ENCODE measurements around the gene SCN2A. TPM values are rescaled to one million over a fixed set of nuclear protein-coding genes. Genes with fewer than 3 reads are reported as not detected.

Gene SCN2A
- 2.0 and 7.8 TPM in 2 replicates for total RNA-seq

DNA sequence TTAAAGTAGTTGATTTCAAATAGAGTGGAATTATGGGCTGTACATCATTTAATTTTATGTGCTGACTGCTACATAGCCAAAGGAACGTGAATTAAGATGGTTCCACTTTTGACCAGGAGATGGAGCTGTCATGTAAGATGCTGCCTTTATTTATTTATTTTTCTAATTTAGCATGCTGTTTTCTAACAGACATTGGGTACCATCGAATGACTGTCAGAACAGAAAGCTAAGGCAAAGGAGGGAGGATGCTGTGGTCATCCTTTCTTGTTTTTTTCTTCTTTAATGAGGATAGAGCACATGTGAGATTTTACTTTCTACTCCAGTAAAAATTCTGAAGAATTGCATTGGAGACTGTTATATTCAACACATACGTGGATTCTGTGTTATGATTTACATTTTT, at the start of gene SCN2A:
SCN2A (plus strand) TSS at position 185 of the 400 bp plus-strand sequence. CDS start 56,410 bp downstream, outside the sequence.

DNA sequence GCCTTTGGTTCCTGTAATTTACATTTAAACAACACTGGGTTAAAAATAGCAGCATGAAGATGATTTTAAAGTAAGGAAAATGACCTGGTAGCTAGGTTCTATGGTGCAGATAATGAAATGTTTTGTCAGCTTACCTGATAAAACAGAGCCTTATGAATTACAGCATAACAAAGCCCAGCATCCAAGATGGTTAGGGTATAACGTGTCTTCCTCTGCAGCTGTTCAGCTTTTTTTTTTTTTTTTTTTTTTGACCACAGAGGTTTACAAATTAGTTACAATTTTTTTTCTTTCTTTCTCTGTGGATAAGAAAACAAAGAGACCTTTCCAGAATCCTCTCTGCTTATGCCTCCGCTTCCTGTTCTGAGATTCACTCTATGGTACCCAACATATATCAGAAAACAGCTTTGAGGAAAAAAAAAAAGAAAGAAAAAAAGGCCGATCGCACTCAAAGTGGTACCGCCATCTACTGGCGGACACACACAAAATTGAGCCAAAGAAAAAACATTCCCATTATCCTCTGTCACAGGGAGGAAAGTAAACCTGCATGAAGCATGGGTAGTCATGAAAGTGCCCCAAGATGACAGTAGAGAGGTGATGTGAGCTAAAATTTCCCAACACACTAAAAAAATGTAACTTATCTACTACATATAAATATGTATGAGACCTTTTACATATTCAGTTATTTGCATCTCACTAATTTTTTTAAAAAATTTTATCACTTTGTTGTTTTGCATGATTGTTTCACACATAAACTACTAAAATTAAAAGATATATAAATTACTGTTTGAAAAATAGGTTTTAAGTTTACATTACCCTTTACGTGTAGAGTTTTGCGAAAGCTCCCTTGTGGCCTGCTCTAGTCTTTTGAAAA, 35.3 kb upstream of the SCN2A start, which contains the start of gene SCN3A:
SCN3A (minus strand) TSS at position 362 of the 871 bp plus-strand sequence. CDS start 27,656 bp downstream, outside the sequence.

Other genes with a start within 250 kb of the SCN2A start
- 0.50 and 1.3 TPM in 2 replicates for gene SCN3A, start 35.4 kb upstream of the SCN2A start, total RNA-seq
- 2.8 and 3.0 TPM in 2 replicates for gene CSRNP3, start 230.3 kb downstream of the SCN2A start, total RNA-seq

Measured in smooth muscle cell of trachea (primary cell).